Naive thymus-derived CD8-positive, alpha-beta T cell (primary cell): ENCODE results near the gene FARP1. TPM values are rescaled to one million over a fixed set of nuclear protein-coding genes. Genes with fewer than 3 reads are reported as not detected.
A peak's percentile ranks its signal among the peaks of the same experiment; 100 is the strongest.

Experiments used
- ATAC-seq, 2 donors: fragments of 150-1000 bp; cut with Tn5 transposase in 1 of 2; sonication (Bioruptor Pico), chemical (Tn5 transposase) in 1 of 2; 1 replicate in 1 of 2; 2 replicates in 1 of 2; pipeline ENCODE4 v1.10.0; 2021; ENCODE audit warnings: mild to moderate bottlenecking in 2 of 2, moderate library complexity in 2 of 2
- POLR2A ChIA-PET: fragments of 350-600 bp; sonication (Branson Sonifier 250); formaldehyde crosslinking; loops from one replicate; lab custom pipeline; 2021; ENCODE audit warnings: antibody characterized with exemption; lab: Charles Lee
- DNase-seq, 10 donors: peaks; one replicate each; pipeline versions ENCODE4 v3.0.0 to v3.0.0-alpha.2; 2020 to 2022
- H3K27ac Mint-ChIP-seq, 10 donors: one replicate each; pipeline ENCODE4 v1.8.0; 2020 to 2022; ENCODE audit warnings: mild to moderate bottlenecking in 10 of 10, mixed read lengths in 10 of 10, moderate library complexity in 4 of 10, inconsistent platforms in 1 of 10
- H3K27me3 Mint-ChIP-seq, 5 donors: one replicate each; pipeline ENCODE4 v1.8.0; 2021 to 2022; ENCODE audit warnings: mixed read lengths in 5 of 5
- H3K36me3 Mint-ChIP-seq, 3 donors: one replicate each; pipeline ENCODE4 v1.8.0; 2020 to 2022; ENCODE audit warnings: mixed read lengths in 3 of 3, mild to moderate bottlenecking in 2 of 3, inconsistent platforms in 1 of 3
- H3K4me1 Mint-ChIP-seq, 4 donors: one replicate each; pipeline ENCODE4 v1.8.0; 2021 to 2022; ENCODE audit warnings: mixed read lengths in 4 of 4
- H3K4me3 Mint-ChIP-seq, 10 donors: one replicate each; pipeline ENCODE4 v1.8.0; 2020 to 2022; ENCODE audit warnings: mild to moderate bottlenecking in 10 of 10, mixed read lengths in 10 of 10, moderate library complexity in 6 of 10, inconsistent platforms in 1 of 10
- H3K9me3 Mint-ChIP-seq, 9 donors: one replicate each; pipeline ENCODE4 v1.8.0; 2020 to 2022; ENCODE audit warnings: mixed read lengths in 9 of 9, mild to moderate bottlenecking in 3 of 9, inconsistent platforms in 1 of 9, moderate library complexity in 1 of 9
- polyA plus RNA-seq, 3 donors: library from polyadenylated mRNA; unstranded; fragments of 300-500 nt; fragmentation: Illumina TruSeq; gene quantifications; one replicate each; pipeline ENCODE4 v1.2.3, GENCODE V29; 2021
- total RNA-seq, 8 experiments: library from RNA in 2 of 8; stranded (reverse) in 2 of 8; gene quantifications; one replicate each; pipeline ENCODE4 v1.2.3 and lab custom pipeline; 2021 to 2026

The FARP1 gene
- total and polyA plus RNA-seq, 5 experiments from 2014 or later = 0.03 to 0.55 (median 0.22) TPM

- DNase-seq (no peak), ATAC-seq (no peak)
- Mint-ChIP-seq H3K27me3 (peaks cover 6 to 38% (median 14%) of the 10 kb centered on the region in 5 donors), H3K27ac (no peak overlapping the region), H3K9me3 (no peaks in the 10 kb centered on the region), H3K4me1 (no peaks in the 10 kb centered on the region), H3K4me3 (no peak overlapping the region), H3K36me3 (peaks cover 0 to 2% (median 0%) of the 10 kb centered on the region in 3 donors)
- POLR2A ChIA-PET = no interaction called here
These were observed 286.6 kb downstream of the FARP1 start for GRCh38 chr13:98429531-98429930.

- H3K4me3 Mint-ChIP-seq = no peak overlapping the region
- no peak overlapping the region for H3K27ac Mint-ChIP-seq
- no peaks in the 10 kb centered on the region for H3K4me1 Mint-ChIP-seq
- no peaks in the 10 kb centered on the region for H3K9me3 Mint-ChIP-seq
- H3K36me3 Mint-ChIP-seq = peaks cover 0 to 2% (median 0%) of the 10 kb centered on the region in 3 donors
- DNase-seq = no peak
- H3K27me3 Mint-ChIP-seq = peaks cover 6 to 38% (median 14%) of the 10 kb centered on the region in 5 donors
- ATAC-seq = no peak
- POLR2A ChIA-PET = no interaction called here
These were observed 287.3 kb downstream of the FARP1 start for GRCh38 chr13:98429977-98430736.

GRCh38 chr13:98432638-98433037 lies 289.7 kb downstream of the FARP1 start:
- Mint-ChIP-seq H3K4me1 (no peaks in the 10 kb centered on the region), H3K36me3 (peaks cover 0 to 2% (median 0%) of the 10 kb centered on the region in 3 donors), H3K9me3 (no peaks in the 10 kb centered on the region), H3K27me3 (peaks cover 6 to 31% (median 14%) of the 10 kb centered on the region in 5 donors), H3K27ac (no peak overlapping the region), H3K4me3 (no peak overlapping the region)
- ATAC-seq = no peak
- POLR2A ChIA-PET = no interaction called here
- no peak for DNase-seq

GRCh38 chr13:98433654-98434053 lies 290.8 kb downstream of the FARP1 start:
- peaks cover 5 to 29% (median 14%) of the 10 kb centered on the region in 5 donors for H3K27me3 Mint-ChIP-seq
- H3K27ac Mint-ChIP-seq = no peak overlapping the region
- H3K4me3 Mint-ChIP-seq = no peak overlapping the region
- H3K4me1 Mint-ChIP-seq = no peaks in the 10 kb centered on the region
- H3K36me3 Mint-ChIP-seq = peaks cover 0 to 2% (median 0%) of the 10 kb centered on the region in 3 donors
- no peak for DNase-seq
- POLR2A ChIA-PET = no interaction called here
- H3K9me3 Mint-ChIP-seq = no peaks in the 10 kb centered on the region
- ATAC-seq = no peak

GRCh38 chr13:98434060-98434459 lies 291.2 kb downstream of the FARP1 start:
- no peak overlapping the region for H3K4me3 Mint-ChIP-seq
- H3K9me3 Mint-ChIP-seq = no peaks in the 10 kb centered on the region
- no peak overlapping the region for H3K27ac Mint-ChIP-seq
- H3K36me3 Mint-ChIP-seq = no peaks in the 10 kb centered on the region
- no peaks in the 10 kb centered on the region for H3K4me1 Mint-ChIP-seq
- H3K27me3 Mint-ChIP-seq = peaks cover 5 to 25% (median 12%) of the 10 kb centered on the region in 5 donors
- no peak for DNase-seq
- no peak for ATAC-seq
- POLR2A ChIA-PET = no interaction called here

- no peaks in the 10 kb centered on the region for H3K36me3 Mint-ChIP-seq
- no peak overlapping the region for H3K27ac Mint-ChIP-seq
- DNase-seq (no peak), ATAC-seq (no peak)
- H3K9me3 Mint-ChIP-seq = no peaks in the 10 kb centered on the region
- H3K4me1 Mint-ChIP-seq = no peaks in the 10 kb centered on the region
- H3K4me3 Mint-ChIP-seq = no peak overlapping the region
- POLR2A ChIA-PET = interaction anchor here (0.6 kb wide), 1 partner anchor 205 kb away, joined by 3 read pairs; no protein-coding TSS in a partner anchor
- peaks cover 3 to 17% (median 9%) of the 10 kb centered on the region in 5 donors for H3K27me3 Mint-ChIP-seq
These were observed 292.5 kb downstream of the FARP1 start for GRCh38 chr13:98435376-98435775.

GRCh38 chr13:98436233-98436910 lies 293.5 kb downstream of the FARP1 start:
- no peak for ATAC-seq
- POLR2A ChIA-PET = no interaction called here
- H3K36me3 Mint-ChIP-seq = no peaks in the 10 kb centered on the region
- H3K4me1 Mint-ChIP-seq = no peaks in the 10 kb centered on the region
- no peak overlapping the region for H3K4me3 Mint-ChIP-seq
- H3K27me3 Mint-ChIP-seq = peaks cover 3 to 12% (median 6%) of the 10 kb centered on the region in 5 donors
- no peak overlapping the region for H3K27ac Mint-ChIP-seq
- no peak for DNase-seq
- no peaks in the 10 kb centered on the region for H3K9me3 Mint-ChIP-seq

GRCh38 chr13:98438246-98439125 lies 295.6 kb downstream of the FARP1 start:
- Mint-ChIP-seq H3K9me3 (no peaks in the 10 kb centered on the region), H3K27ac (peak overlapping the region in 1 of 10 donors; percentile 71), H3K27me3 (peaks cover 0 to 3% (median 0%) of the 10 kb centered on the region in 5 donors), H3K4me3 (no peak overlapping the region), H3K4me1 (no peaks in the 10 kb centered on the region), H3K36me3 (no peaks in the 10 kb centered on the region)
- POLR2A ChIA-PET = no interaction called here
- DNase-seq (no peak), ATAC-seq (no peak)

GRCh38 chr13:98439126-98439828 lies 296.4 kb downstream of the FARP1 start:
- H3K27ac Mint-ChIP-seq = no peak overlapping the region
- H3K4me1 Mint-ChIP-seq = peaks cover 0 to 4% (median 0%) of the 10 kb centered on the region in 4 donors
- H3K4me3 Mint-ChIP-seq = no peak overlapping the region

GRCh38 chr13:98439896-98440295 lies 297.0 kb downstream of the FARP1 start:
- Mint-ChIP-seq H3K4me1 (peaks cover under 1 to 5% (median 1%) of the 10 kb centered on the region in 4 donors), H3K27ac (no peak overlapping the region)
- POLR2A ChIA-PET = no interaction called here

More at GRCh38 chr13:98439126-98439828, 296.4 kb downstream of the FARP1 start:
- ATAC-seq (no peak), DNase-seq (no peak)
- Mint-ChIP-seq H3K9me3 (no peaks in the 10 kb centered on the region), H3K27me3 (peaks cover 0 to 3% (median 0%) of the 10 kb centered on the region in 5 donors), H3K36me3 (no peaks in the 10 kb centered on the region)
- POLR2A ChIA-PET = no interaction called here

GRCh38 chr13:98440390-98441055 lies 297.6 kb downstream of the FARP1 start:
- POLR2A ChIA-PET = no interaction called here

More at GRCh38 chr13:98439896-98440295, 297.0 kb downstream of the FARP1 start:
- Mint-ChIP-seq H3K27me3 (peaks cover 0 to 3% (median 0%) of the 10 kb centered on the region in 5 donors), H3K9me3 (no peaks in the 10 kb centered on the region), H3K36me3 (no peaks in the 10 kb centered on the region), H3K4me3 (no peak overlapping the region)
- no peak for ATAC-seq
- DNase-seq = no peak

More at GRCh38 chr13:98440390-98441055, 297.6 kb downstream of the FARP1 start:
- Mint-ChIP-seq H3K27me3 (peaks cover 0 to 3% (median 0%) of the 10 kb centered on the region in 5 donors), H3K4me3 (no peak overlapping the region), H3K9me3 (no peaks in the 10 kb centered on the region), H3K4me1 (peaks cover 6 to 11% (median 8%) of the 10 kb centered on the region in 4 donors), H3K27ac (peak overlapping the region in 1 of 10 donors; percentile 16), H3K36me3 (no peaks in the 10 kb centered on the region)
- no peak for ATAC-seq
- DNase-seq = no peak
